ENCODE data around the gene SDK1.
"Not testable (repeated sequence)": the region's sequence is repeated elsewhere in the genome, so short reads cannot be mapped to it uniquely, and the experiment has no call there.

Gene SDK1

GRCh38 chr7:3573151-3573550, 272.1 kb downstream of the SDK1 start:
- in situ Hi-C loops (cut with MboI; ENCODE audit: low sequenced_read_pairs) = no loop called here

GRCh38 chr7:3574386-3574785, 273.3 kb downstream of the SDK1 start:
- in situ Hi-C loops (cut with MboI; ENCODE audit: low sequenced_read_pairs) = no loop called here

GRCh38 chr7:3575753-3576531, 274.9 kb downstream of the SDK1 start:
- in situ Hi-C loops (cut with MboI; ENCODE audit: low sequenced_read_pairs) = no loop called here

GRCh38 chr7:3578399-3578798, 277.3 kb downstream of the SDK1 start:
- in situ Hi-C loops (cut with MboI; ENCODE audit: low sequenced_read_pairs) = no loop called here

GRCh38 chr7:3579638-3580219, 278.7 kb downstream of the SDK1 start:
- in situ Hi-C loops (cut with MboI; ENCODE audit: low sequenced_read_pairs) = no loop called here

GRCh38 chr7:3582145-3582544, 281.1 kb downstream of the SDK1 start:
- in situ Hi-C loops (cut with MboI; ENCODE audit: low sequenced_read_pairs) = not testable (repeated sequence)

GRCh38 chr7:3585826-3586225, 284.8 kb downstream of the SDK1 start:
- in situ Hi-C loops (cut with MboI; ENCODE audit: low sequenced_read_pairs) = no loop called here

GRCh38 chr7:3588341-3588740, 287.3 kb downstream of the SDK1 start:
- in situ Hi-C loops (cut with MboI; ENCODE audit: low sequenced_read_pairs) = no loop called here

- in situ Hi-C loops (cut with MboI; ENCODE audit: low sequenced_read_pairs) = no loop called here
These were observed 288.7 kb downstream of the SDK1 start for GRCh38 chr7:3589752-3590151.

GRCh38 chr7:3591219-3591618, 290.2 kb downstream of the SDK1 start:
- in situ Hi-C loops (cut with MboI; ENCODE audit: low sequenced_read_pairs) = no loop called here

GRCh38 chr7:3591944-3592343, 290.9 kb downstream of the SDK1 start:
- in situ Hi-C loops (cut with MboI; ENCODE audit: low sequenced_read_pairs) = no loop called here

GRCh38 chr7:3592401-3593134, 291.5 kb downstream of the SDK1 start:
- in situ Hi-C loops (cut with MboI; ENCODE audit: low sequenced_read_pairs) = no loop called here

GRCh38 chr7:3594901-3595300, 293.8 kb downstream of the SDK1 start:
- in situ Hi-C loops (cut with MboI; ENCODE audit: low sequenced_read_pairs) = no loop called here

- in situ Hi-C loops (cut with MboI; ENCODE audit: low sequenced_read_pairs) = no loop called here
These were observed 297.8 kb downstream of the SDK1 start for GRCh38 chr7:3598854-3599253.

- in situ Hi-C loops (cut with MboI; ENCODE audit: low sequenced_read_pairs) = no loop called here
These were observed 304.2 kb downstream of the SDK1 start for GRCh38 chr7:3605222-3605621.

GRCh38 chr7:3606436-3606835, 305.4 kb downstream of the SDK1 start:
- in situ Hi-C loops (cut with MboI; ENCODE audit: low sequenced_read_pairs) = no loop called here

GRCh38 chr7:3607847-3608246, 306.8 kb downstream of the SDK1 start:
- in situ Hi-C loops (cut with MboI; ENCODE audit: low sequenced_read_pairs) = no loop called here

- in situ Hi-C loops (cut with MboI; ENCODE audit: low sequenced_read_pairs) = no loop called here
These were observed 315.3 kb downstream of the SDK1 start for GRCh38 chr7:3616306-3616705.

GRCh38 chr7:3630081-3630480, 329.0 kb downstream of the SDK1 start:
- in situ Hi-C loops (cut with MboI; ENCODE audit: low sequenced_read_pairs) = no loop called here

- in situ Hi-C loops (cut with MboI; ENCODE audit: low sequenced_read_pairs) = no loop called here
These were observed 333.3 kb downstream of the SDK1 start for GRCh38 chr7:3634396-3634795.

- in situ Hi-C loops (cut with MboI; ENCODE audit: low sequenced_read_pairs) = no loop called here
These were observed 335.2 kb downstream of the SDK1 start for GRCh38 chr7:3636131-3636860.

Measured in hTERT RPE-1 (cell line).